HG03097 (cell line): ENCODE measurements around the gene ARHGAP42.
A peak's percentile ranks its signal among the peaks of the same experiment; 100 is the strongest.

Experiments used
- ATAC-seq: cut with Tn5 transposase; IDR thresholded peaks from one replicate; pipeline ENCODE4 v1.9.1; 2021; ENCODE audit not compliant: unreplicated experiment, low FRiP score

ARHGAP42 gene

DNA sequence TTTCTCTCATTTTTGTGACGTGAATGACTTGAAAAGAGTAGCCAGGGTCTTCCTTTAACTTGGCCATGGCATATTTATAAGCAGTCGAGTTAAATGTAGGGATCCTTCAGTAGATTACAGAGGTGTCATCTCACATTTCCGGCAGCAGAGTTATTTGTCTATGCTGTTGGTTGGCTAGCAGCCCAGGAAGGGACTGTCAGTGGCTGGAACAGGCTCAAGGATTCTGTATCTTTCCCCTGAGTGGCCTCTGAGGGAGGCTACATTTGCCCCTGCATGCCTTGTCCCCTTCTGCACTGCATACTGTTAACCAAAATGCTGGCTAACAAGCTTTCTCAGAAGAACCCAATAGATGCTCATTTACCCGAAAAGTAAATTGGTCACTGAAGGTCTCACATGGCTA is 254.9 kb downstream of the ARHGAP42 start:
- ATAC-seq, result no peak

- no peak for ATAC-seq
These were observed 261.8 kb downstream of the ARHGAP42 start for GRCh38 chr11:100948936-100949335.

GRCh38 chr11:100949443-100949842 is 262.4 kb downstream of the ARHGAP42 start:
- ATAC-seq, result no peak

GRCh38 chr11:100955318-100955717 is 268.2 kb downstream of the ARHGAP42 start:
- ATAC-seq, result no peak

- ATAC-seq, result no peak
These were observed 269.3 kb downstream of the ARHGAP42 start for GRCh38 chr11:100956351-100956750.

DNA sequence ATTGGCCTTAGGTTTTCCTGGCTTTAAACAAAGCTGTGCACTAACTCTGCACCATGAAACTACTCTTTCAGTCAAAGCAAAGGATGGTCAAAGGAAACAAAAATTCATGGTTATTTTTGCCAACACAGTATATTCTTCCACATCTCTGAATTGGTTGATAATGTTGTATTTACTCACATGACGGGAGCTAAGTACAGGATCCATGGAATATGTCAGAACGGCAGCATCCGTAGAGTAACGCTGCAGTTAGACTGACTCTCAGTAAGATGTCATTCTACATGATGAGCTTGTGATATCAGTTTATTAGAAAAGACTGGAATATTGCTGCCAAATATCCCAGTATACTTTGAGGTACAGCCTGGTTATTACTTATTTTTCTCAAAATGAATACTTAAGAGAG is 270.4 kb downstream of the ARHGAP42 start:
- ATAC-seq, result no peak

GRCh38 chr11:100961633-100962032 is 274.5 kb downstream of the ARHGAP42 start:
- no peak for ATAC-seq

DNA sequence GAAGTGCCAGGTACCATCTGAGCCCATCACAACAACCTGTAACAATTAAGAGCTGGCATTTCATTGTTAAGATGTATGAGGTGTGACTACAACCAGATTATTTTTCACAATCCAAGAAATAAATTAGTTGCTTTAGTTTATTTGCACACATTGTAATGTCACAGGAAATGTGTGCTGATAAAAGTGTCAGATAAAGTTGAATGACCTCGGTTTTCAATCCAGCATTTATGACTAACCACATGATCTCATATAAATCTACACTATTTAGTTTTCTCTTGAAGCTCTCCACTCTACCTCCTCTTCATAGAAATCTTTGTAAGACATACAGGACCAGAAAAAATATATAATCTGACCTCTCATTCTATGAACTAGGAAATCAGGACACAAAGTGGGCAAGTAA is 276.3 kb downstream of the ARHGAP42 start:
- no peak for ATAC-seq

DNA sequence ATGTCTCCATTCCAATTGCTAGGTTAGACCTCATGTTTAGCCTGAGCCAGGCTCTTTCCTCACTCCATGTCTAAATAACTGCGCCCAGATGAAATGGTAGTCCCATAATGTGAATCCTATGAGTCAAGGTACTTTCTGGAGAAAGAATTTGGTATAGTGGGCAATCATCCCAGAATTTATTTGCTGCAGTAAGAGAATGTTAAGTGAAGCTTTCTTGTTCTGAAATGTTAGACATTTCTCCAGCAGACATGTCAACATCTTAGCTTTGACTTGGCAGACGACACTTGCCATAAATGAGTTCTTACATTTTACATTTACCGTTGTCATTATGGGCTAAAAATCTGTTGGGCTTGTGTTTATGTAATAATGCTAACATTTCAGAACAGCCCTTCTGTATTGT is 277.3 kb downstream of the ARHGAP42 start:
- no peak for ATAC-seq

DNA sequence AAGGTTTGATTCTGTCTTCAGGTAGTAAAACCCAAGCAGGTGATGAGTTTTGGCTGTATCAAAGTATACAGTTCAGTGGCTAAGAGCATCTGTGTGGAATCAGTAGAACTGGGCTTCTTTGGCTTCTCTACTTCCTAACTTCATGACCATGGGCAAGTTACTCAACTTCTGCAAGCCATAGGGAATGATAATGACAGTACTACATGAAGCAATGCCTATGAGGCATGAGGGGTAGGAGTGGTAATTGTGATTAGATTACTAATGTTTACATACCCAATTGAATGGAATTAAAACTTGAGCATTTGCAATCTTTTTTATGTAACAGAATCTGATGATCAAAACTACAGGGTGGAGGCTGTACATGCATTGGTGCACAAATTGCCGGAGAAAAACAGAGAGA is 278.3 kb downstream of the ARHGAP42 start:
- ATAC-seq, result no peak

DNA sequence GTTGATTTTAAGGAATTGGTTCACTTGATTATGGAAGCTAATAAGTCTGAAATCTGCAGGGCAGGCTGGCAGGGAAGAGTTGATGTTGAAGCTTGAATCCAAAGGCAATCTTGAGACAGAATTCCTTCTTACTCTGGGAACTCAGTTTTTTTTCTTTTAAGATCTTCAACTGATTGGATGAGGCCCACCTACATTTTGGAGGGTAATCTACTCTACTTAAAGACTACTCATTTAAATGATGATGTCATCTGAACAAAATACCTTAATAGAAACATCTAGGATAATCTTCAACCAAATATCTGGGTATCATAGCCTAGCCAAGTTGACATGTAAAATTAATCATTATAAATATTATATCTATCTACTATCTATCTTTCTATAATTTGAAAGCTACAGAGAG is 279.3 kb downstream of the ARHGAP42 start:
- ATAC-seq, result no peak

DNA sequence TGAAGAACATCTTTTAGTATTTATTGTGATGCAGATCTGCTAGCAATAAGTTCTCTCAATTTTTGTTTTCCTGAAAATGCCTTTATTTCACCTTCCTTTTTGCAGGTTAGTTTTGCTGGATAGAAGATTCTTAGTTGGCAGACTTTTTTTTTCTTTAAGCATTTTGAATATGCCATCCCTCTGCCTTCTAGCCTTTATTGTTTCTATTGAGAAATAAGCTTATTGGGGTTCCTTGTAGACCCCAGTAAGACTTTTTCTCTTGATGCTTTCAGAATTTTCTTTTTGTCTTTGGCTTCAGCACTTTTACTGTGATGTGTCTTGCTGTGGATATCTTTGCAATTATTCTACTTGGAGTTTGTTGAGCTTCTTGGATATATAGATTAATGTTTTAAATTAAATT is 281.9 kb downstream of the ARHGAP42 start:
- no peak for ATAC-seq

DNA sequence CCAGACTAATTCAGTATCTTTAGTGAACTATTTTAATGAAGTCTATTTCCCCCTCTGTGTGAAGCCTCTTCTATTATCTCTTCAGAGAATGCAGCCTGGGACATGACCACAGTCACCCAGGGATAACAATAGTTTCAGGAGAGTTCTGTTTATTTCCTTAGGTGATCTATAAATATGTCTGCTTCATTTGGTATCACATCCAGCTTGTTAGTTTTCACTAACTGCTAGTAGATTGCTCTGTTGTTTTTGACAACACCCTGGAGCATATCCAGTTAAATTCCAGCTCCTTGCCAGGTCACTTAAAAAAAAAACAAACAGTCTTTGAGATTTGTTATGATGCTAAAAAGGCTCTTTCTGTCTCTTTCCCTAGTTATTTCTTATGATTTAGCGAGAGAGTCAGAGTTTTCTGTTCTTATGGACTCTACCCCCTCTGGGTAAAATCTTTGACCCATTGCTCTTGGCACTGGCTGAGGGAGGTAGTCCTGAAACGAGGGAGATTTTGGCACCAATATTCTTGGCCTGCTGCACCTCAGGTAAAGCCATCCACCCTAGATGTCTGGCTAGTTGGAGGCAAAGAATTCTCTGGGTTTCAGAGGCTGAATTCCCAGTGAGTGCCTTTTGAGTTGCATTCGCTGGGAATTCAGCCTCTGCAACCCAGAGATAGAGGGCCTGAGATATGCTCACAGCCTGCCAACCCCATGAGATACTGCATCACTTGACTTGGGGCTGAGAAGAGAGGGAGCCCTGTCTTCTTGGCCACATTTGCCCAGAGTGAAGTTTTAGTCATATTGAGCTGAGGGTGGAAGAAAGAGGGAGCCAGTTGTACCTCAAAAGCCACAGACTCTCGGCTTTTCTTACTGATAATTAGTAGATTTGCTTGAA is 283.4 kb downstream of the ARHGAP42 start:
- no peak for ATAC-seq

- ATAC-seq, result no peak
These were observed 285.0 kb downstream of the ARHGAP42 start for GRCh38 chr11:100972046-100972445.

DNA sequence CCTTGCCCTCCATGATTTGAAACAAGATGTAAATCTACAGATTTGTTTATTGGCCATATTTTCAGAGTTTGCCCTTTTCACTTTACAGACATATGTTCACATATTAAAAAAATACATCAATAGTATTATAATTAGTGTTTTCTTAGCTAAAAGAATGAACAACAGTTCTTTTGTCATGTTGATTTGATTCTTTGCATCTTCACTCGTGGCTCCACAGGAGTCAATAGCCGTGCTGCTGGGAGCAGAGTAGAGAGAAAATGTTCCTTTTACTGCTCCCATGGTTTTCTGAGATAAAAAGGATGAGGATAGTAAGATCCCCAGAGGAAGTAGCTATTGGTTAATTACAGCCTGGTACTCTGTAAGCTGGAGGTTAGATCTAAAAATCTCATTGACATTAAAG is 291.4 kb downstream of the ARHGAP42 start:
- no peak for ATAC-seq

DNA sequence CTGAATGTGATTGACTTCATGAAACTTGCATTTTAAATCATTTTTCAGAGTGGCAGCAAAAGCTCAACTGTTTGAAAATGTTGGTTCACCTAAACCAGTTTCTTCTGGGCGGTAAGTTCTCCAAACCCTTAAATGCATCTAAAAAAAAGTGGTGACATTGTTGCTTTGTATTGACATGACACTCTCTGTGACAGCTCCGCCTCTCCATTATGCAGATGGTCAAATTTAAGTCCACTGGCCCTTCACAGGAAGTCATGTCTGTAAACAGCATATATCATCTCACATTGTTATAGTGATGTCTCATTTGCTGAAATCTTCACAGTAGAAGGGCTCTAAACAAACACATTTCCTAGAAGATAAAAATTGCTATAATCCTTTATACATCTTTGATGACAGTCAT is 291.9 kb downstream of the ARHGAP42 start:
- ATAC-seq, result no peak

- ATAC-seq, result no peak
These were observed 293.1 kb downstream of the ARHGAP42 start for GRCh38 chr11:100980156-100980555.

DNA sequence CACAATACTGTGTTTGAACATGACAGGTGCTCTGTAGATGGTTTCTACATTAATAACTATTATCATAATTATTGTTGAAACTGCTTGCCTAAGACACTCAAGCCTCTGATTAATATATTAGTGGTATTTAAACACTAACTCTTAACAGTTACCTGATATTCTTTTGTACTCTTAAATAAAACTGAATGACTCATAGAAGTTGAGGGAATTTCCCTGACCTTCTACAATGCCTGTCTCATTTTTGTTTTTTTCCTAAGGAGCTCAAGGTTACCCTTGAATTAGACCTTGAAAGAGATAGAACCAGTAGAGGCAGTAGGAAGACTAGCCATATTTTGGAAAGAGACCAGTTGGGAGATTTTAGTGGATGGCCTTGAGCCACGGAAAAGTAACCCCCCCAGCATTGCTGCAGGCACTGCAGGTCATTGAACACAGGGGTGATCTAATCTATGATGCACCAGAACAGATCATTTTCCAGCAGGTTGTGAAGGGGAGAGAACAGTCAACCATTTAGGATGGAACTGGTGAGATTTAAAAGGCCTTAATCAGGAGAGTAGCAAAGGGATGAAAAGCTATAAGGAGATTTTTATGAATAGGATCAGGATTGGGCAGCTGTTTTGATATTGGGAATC is 294.2 kb downstream of the ARHGAP42 start:
- ATAC-seq, result no peak

DNA sequence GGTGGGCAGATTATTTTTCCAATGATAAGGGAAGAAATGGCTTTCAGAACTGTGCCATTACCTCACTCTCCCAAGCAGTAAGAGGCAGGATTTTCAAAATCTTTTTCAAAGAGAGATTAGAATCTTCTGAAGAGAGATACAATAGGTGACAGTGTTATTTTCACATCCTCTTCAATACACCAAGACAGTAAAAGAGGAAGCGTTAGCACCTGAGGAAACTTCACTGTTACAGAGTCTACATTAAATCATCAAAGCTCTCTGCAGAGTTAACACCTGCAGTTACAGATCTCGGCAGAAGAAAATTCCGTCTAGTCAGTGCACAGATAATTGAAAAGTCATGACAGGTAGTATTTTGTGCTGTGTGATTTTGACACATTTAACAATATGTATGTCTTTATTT is 297.6 kb downstream of the ARHGAP42 start:
- peak; percentile 52 for ATAC-seq

DNA sequence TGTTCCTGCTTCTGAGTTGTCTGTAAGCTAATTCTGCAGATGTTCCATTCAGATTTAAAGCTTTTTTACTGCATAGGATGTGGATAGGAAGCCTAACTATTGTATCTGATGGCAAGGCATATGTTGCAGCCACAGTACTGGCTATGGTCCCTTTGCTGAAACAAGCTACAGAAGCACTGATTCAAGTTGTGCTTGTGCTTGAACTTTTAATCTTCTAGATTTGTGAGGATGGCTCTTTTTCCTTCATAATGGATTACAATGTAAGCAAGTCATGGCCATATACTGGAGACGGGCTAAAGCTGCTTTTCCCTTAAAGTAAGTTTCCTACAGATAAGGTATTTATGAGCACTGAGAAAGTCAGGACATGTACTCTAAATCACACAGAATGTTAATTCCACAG is 303.8 kb downstream of the ARHGAP42 start:
- no peak for ATAC-seq

DNA sequence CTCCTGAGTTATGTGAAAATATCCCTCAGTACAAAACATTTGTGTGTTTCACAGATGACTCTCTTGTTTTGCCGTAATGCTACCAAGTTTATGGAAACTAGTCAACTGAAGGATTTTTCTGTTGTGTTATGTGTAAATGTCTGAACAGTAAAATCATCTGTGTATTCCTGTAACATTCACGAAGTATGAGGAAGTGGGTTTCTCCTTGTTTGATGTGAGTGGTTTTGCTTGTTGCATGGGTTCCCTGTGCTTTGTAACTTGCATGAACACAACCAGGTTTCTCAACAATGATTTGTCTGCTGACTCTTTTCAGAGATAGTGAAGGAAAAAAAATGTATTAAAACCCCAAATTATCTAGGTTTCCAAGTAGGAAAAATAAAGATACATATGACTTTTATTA is 304.5 kb downstream of the ARHGAP42 start:
- no peak for ATAC-seq

DNA sequence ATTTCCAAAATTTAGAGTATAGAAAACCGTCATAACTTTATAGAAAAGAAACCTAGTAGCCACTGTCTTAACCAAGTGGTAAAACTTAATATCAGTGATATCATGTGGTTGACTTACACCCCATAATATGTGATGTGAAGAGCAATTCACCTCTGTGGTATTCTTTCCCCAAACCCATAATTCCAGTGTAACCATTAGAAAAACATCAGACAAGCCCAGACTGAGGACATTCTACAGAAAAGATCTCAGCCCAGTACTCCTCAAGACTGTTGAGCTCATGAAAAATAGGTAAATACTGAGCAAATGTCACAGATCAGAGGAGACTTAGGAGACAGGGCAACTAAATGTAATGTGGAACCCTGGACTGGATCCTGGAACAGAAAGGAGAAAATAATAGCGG is 307.9 kb downstream of the ARHGAP42 start:
- ATAC-seq, result no peak
